Measurements from ENCODE around the gene RYR3.
A peak's percentile ranks its signal among the peaks of the same experiment; 100 is the strongest.

Gene RYR3

DNA sequence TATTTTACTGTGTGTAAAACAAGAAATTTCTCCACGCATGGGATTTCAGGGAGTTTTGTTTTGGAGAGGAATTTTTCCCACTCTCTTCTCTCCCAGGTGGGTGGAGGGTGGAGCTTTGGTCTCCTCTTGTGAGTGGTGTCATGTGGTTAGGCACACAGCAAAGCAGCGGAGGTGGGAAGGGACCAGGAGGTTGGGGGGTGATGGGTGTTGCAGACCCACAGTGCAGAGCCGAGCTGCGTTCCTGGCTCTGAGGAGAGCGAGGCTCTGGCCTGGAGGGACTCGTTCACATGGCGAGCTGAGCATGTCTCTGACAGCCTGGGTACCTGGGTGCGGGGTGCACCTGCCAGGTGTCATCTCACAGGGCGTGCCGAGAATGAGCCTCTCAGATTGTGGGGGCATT is 87.8 kb downstream of the RYR3 start:
- Histone ChIP-seq H3K36me3 (ENCODE audit: control insufficient read depth in 2 of 2, insufficient read depth in 1 of 2, low read length in 2 of 2) (no peaks in the 10 kb centered on the region), H3K27ac (ENCODE audit: extremely low read depth, low read depth, low read length) (no peak overlapping the region), H3K9me3 (ENCODE audit: control insufficient read depth, insufficient read depth, low read depth, low read length) (no peaks in the 10 kb centered on the region), H3K4me3 (ENCODE audit: low read depth, low read length) (no peak overlapping the region), H3K4me1 (ENCODE audit: control insufficient read depth, insufficient read depth, low read length) (no peaks in the 10 kb centered on the region)
- ChIA-PET POLR2A (no interaction called here), CTCF (no interaction called here)
- TF ChIP-seq ZBTB17 (tag by site-specific recombination; IDR thresholded peaks at IDR 0.05) (no peak), ZNF24 (tag by site-specific recombination; IDR thresholded peaks at IDR 0.05) (no peak), ZNF132 (tag by site-specific recombination; IDR thresholded peaks at IDR 0.05; ENCODE audit: borderline replicate concordance) (no peak), SCRT2 (tag by site-specific recombination; IDR thresholded peaks at IDR 0.05) (no peak)
- TF ChIP-seq, protein P1, sequence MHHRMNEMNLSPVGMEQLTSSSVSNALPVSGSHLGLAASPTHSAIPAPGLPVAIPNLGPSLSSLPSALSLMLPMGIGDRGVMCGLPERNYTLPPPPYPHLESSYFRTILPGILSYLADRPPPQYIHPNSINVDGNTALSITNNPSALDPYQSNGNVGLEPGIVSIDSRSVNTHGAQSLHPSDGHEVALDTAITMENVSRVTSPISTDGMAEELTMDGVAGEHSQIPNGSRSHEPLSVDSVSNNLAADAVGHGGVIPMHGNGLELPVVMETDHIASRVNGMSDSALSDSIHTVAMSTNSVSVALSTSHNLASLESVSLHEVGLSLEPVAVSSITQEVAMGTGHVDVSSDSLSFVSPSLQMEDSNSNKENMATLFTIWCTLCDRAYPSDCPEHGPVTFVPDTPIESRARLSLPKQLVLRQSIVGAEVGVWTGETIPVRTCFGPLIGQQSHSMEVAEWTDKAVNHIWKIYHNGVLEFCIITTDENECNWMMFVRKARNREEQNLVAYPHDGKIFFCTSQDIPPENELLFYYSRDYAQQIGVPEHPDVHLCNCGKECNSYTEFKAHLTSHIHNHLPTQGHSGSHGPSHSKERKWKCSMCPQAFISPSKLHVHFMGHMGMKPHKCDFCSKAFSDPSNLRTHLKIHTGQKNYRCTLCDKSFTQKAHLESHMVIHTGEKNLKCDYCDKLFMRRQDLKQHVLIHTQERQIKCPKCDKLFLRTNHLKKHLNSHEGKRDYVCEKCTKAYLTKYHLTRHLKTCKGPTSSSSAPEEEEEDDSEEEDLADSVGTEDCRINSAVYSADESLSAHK (tag by site-specific recombination; IDR thresholded peaks at IDR 0.05), result no peak

DNA sequence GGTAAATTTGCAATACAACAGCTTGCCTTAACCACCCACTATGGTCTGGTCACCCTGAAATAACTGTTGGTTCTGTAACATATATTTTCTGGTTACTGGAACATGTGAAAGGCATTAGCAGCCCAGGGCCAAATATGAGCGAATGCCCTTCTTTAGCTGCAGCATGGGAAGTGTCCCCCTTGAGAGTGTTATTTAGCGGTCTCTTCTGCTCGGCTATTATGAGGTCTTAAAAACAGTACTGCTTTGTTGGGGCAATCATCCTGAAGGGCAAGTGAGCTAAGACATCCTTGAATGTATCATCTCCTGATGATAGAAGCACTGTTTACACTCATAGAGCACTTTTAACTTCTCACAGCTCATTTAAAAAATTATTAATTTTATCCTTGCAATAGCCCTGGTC is 90.2 kb downstream of the RYR3 start:
- Histone ChIP-seq H3K4me3 (ENCODE audit: low read depth, low read length) (no peak overlapping the region), H3K36me3 (ENCODE audit: control insufficient read depth in 2 of 2, insufficient read depth in 1 of 2, low read length in 2 of 2) (no peaks in the 10 kb centered on the region), H3K27ac (ENCODE audit: extremely low read depth, low read depth, low read length) (no peak overlapping the region), H3K9me3 (ENCODE audit: control insufficient read depth, insufficient read depth, low read depth, low read length) (no peaks in the 10 kb centered on the region), H3K4me1 (ENCODE audit: control insufficient read depth, insufficient read depth, low read length) (no peaks in the 10 kb centered on the region)
- CTCF ChIA-PET, result no interaction called here
- TF ChIP-seq ZNF19 (tag by site-specific recombination; IDR thresholded peaks at IDR 0.05; ENCODE audit: low read depth) (no peak), ZNF600 (tag by site-specific recombination; IDR thresholded peaks at IDR 0.05) (no peak), ZNF24 (tag by site-specific recombination; IDR thresholded peaks at IDR 0.05) (no peak), ZNF266 (tag by site-specific recombination; IDR thresholded peaks at IDR 0.05; ENCODE audit: low read depth) (no peak), ZNF354C (tag by site-specific recombination; IDR thresholded peaks at IDR 0.05; ENCODE audit: borderline replicate concordance, low read depth) (no peak), ZNF169 (tag by site-specific recombination; IDR thresholded peaks at IDR 0.05) (no peak)
- TF ChIP-seq, protein P2, sequence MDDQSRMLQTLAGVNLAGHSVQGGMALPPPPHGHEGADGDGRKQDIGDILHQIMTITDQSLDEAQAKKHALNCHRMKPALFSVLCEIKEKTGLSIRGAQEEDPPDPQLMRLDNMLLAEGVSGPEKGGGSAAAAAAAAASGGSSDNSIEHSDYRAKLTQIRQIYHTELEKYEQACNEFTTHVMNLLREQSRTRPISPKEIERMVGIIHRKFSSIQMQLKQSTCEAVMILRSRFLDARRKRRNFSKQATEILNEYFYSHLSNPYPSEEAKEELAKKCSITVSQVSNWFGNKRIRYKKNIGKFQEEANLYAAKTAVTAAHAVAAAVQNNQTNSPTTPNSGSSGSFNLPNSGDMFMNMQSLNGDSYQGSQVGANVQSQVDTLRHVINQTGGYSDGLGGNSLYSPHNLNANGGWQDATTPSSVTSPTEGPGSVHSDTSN (CRISPR knock-in tag; IDR thresholded peaks at IDR 0.05), result no peak
- TF ChIP-seq, protein P3, sequence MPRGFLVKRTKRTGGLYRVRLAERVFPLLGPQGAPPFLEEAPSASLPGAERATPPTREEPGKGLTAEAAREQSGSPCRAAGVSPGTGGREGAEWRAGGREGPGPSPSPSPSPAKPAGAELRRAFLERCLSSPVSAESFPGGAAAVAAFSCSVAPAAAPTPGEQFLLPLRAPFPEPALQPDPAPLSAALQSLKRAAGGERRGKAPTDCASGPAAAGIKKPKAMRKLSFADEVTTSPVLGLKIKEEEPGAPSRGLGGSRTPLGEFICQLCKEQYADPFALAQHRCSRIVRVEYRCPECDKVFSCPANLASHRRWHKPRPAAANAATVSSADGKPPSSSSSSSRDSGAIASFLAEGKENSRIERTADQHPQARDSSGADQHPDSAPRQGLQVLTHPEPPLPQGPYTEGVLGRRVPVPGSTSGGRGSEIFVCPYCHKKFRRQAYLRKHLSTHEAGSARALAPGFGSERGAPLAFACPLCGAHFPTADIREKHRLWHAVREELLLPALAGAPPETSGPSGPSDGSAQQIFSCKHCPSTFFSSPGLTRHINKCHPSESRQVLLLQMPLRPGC (tag by site-specific recombination; IDR thresholded peaks at IDR 0.05), result no peak
- POLR2A ChIA-PET, result no interaction called here

DNA sequence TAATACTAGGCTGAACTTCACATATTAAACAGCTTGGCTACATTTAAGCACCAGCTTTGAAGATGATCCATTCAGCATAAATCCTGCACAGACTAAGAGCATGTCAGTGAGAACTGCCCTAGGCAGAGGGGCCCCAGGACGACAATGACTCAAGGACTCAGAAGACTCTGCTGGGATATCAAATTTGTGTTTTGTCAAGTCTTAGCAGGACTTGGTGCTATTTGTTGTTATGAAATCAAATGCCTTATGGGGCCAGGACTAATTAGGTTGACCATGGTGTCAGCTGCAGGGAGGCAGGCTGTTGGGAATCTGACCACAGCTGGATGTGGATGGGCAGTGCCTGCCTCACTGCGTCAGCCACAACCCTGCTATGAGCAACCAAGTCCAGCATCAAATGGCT is 91.8 kb downstream of the RYR3 start:
- ChIA-PET POLR2A (no interaction called here), CTCF (interaction anchor here (0.7 kb wide), 1 partner anchor 743 kb away, joined by 3 read pairs; no protein-coding TSS in a partner anchor)
- Histone ChIP-seq H3K9me3 (ENCODE audit: control insufficient read depth, insufficient read depth, low read depth, low read length) (no peaks in the 10 kb centered on the region), H3K4me1 (ENCODE audit: control insufficient read depth, insufficient read depth, low read length) (no peaks in the 10 kb centered on the region), H3K36me3 (ENCODE audit: control insufficient read depth in 2 of 2, insufficient read depth in 1 of 2, low read length in 2 of 2) (no peaks in the 10 kb centered on the region), H3K27ac (ENCODE audit: extremely low read depth, low read depth, low read length) (no peak overlapping the region), H3K4me3 (ENCODE audit: low read depth, low read length) (no peak overlapping the region)
- TF ChIP-seq, protein P4, sequence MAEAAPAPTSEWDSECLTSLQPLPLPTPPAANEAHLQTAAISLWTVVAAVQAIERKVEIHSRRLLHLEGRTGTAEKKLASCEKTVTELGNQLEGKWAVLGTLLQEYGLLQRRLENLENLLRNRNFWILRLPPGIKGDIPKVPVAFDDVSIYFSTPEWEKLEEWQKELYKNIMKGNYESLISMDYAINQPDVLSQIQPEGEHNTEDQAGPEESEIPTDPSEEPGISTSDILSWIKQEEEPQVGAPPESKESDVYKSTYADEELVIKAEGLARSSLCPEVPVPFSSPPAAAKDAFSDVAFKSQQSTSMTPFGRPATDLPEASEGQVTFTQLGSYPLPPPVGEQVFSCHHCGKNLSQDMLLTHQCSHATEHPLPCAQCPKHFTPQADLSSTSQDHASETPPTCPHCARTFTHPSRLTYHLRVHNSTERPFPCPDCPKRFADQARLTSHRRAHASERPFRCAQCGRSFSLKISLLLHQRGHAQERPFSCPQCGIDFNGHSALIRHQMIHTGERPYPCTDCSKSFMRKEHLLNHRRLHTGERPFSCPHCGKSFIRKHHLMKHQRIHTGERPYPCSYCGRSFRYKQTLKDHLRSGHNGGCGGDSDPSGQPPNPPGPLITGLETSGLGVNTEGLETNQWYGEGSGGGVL (tag by site-specific recombination; IDR thresholded peaks at IDR 0.05), result no peak
- TF ChIP-seq ZNF37A (tag by site-specific recombination; IDR thresholded peaks at IDR 0.05), result no peak
- 0 out of 2 replicates have a peak, but pooled peaks have one; percentile 24 for TF ChIP-seq ZIC2 (tag by site-specific recombination; IDR thresholded peaks at IDR 0.05)
- no peak for TF ChIP-seq ZNF24 (tag by site-specific recombination; IDR thresholded peaks at IDR 0.05)
- no peak for TF ChIP-seq ZNF843 (tag by site-specific recombination; IDR thresholded peaks at IDR 0.05)

Measured in HEK293 (cell line).